ENCODE data around the gene CAMKK2. TPM values are rescaled to one million over a fixed set of nuclear protein-coding genes. Genes with fewer than 3 reads are reported as not detected.

CAMKK2 gene
- total RNA-seq, 1 donor from 2014 or later = 36.5 TPM

- DNase-seq (ENCODE audit: low spot score) = no peak
Observed at GRCh38 chr12:121198949-121199348, 97.6 kb downstream of the CAMKK2 start.

- DNase-seq (ENCODE audit: low spot score) = no peak
Observed at GRCh38 chr12:121196902-121197301, 99.6 kb downstream of the CAMKK2 start.

GRCh38 chr12:121191151-121191550 is 105.4 kb downstream of the CAMKK2 start:
- no peak for DNase-seq (ENCODE audit: low spot score)

GRCh38 chr12:121190523-121191031 is 105.9 kb downstream of the CAMKK2 start:
- no peak for DNase-seq (ENCODE audit: low spot score)

GRCh38 chr12:121189619-121190155 is 106.8 kb downstream of the CAMKK2 start:
- DNase-seq (ENCODE audit: low spot score) = no peak

GRCh38 chr12:121189131-121189530 is 107.4 kb downstream of the CAMKK2 start:
- DNase-seq (ENCODE audit: low spot score) = no peak

GRCh38 chr12:121188227-121188626 is 108.3 kb downstream of the CAMKK2 start:
- DNase-seq (ENCODE audit: low spot score) = no peak

Other genes with a start within 250 kb of the CAMKK2 start
- 7.7 TPM for gene P2RX7, start 163.8 kb downstream of the CAMKK2 start, total RNA-seq
- 66.6 TPM for gene P2RX4, start 86.6 kb downstream of the CAMKK2 start, total RNA-seq
- 69.7 TPM for gene ANAPC5, start 55.7 kb upstream of the CAMKK2 start, total RNA-seq
- gene RNF34, start 103.4 kb upstream of the CAMKK2 start, total RNA-seq = 48.2 TPM